Colonic mucosa (tissue), 4 donors: Measurements from ENCODE around the gene DOCK10. TPM values are rescaled to one million over a fixed set of nuclear protein-coding genes. Genes with fewer than 3 reads are reported as not detected.

Experiments used
- DNase-seq: peaks from one replicate; pipeline ENCODE4 v3.0.0-alpha.2; 2020
- H3K27ac ChIP-seq: fragments of 200-600 bp; one replicate; pipeline ENCODE4 v1.8.0; 2021
- H3K27me3 ChIP-seq: fragments of 200-600 bp; one replicate; pipeline ENCODE4 v1.8.0; 2021
- H3K36me3 ChIP-seq: fragments of 200-600 bp; one replicate; pipeline ENCODE4 v1.8.0; 2021
- H3K4me1 ChIP-seq: fragments of 200-600 bp; one replicate; pipeline ENCODE4 v1.8.0; 2021; ENCODE audit warnings: mild to moderate bottlenecking
- H3K4me3 ChIP-seq: fragments of 200-600 bp; one replicate; pipeline ENCODE4 v1.8.0; 2021
- H3K9ac ChIP-seq, 2 donors: one replicate each; pipeline ENCODE4 v1.7.0; 2013; ENCODE audit warnings: control low read depth in 2 of 2, low read depth in 2 of 2, low read length in 2 of 2
- H3K9me3 ChIP-seq: fragments of 200-600 bp; one replicate; pipeline ENCODE4 v1.8.0; 2021
- intact Hi-C: fragments of 100-400 bp; cut with DNase I; formaldehyde crosslinking; loops from one replicate; pipeline ENCODE4 v1.14.1; 2022
- total RNA-seq, 2 donors: library from RNA; stranded (reverse); fragmentation: NEBNext Ultra II Directional in 1 of 2; extraction: Animal tissue kit (Norgen Biotek cat#: 25700) in 1 of 2; gene quantifications; one replicate each; pipeline ENCODE4 v1.2.1, GENCODE V29; 2021
- TF ChIP-seq, protein P1 (sequence below): fragments of 200-600 bp; IDR thresholded peaks from one replicate; pipeline ENCODE4 v1.8.0; 2022; ENCODE audit warnings: antibody characterized with exemption, mild to moderate bottlenecking
- donor health status: healthy.
- donor health status: DM: no; HTN: no; CAD: no.
- donor health status: DM: no; HTN: no; CAD: no.

DOCK10 gene
- total RNA-seq, 2 donors from 2014 or later = 13.5 to 17.4 TPM

DNA sequence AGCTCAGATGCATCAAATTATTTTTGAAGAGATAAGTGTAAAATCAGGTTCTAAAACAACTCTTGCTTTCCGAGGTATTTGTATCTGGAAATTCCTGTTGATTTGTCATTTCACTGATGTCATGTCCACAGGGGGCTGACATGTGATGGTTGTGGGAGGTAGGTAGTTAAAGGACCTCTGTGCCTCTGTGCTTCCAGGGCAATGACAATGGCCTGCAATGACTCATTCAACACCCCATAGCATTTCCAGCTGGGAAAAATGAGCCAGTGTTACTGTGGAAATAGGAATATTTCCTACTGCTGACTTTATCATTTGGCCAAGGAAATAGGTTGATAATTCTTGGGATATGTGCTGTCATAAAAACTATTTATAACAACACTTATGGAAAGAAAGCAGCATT, 239.9 kb downstream of the DOCK10 start:
- Histone ChIP-seq H3K9me3 (no peaks in the 10 kb centered on the region), H3K27me3 (no peaks in the 10 kb centered on the region), H3K27ac (no peak overlapping the region), H3K4me1 (no peaks in the 10 kb centered on the region), H3K4me3 (no peak overlapping the region), H3K9ac (no peak overlapping the region), H3K36me3 (no peaks in the 10 kb centered on the region)
- intact Hi-C loops = loop anchor here (10.0 kb wide), 1 partner anchor 202 kb away; no protein-coding TSS in a partner anchor
- TF ChIP-seq, protein P1, sequence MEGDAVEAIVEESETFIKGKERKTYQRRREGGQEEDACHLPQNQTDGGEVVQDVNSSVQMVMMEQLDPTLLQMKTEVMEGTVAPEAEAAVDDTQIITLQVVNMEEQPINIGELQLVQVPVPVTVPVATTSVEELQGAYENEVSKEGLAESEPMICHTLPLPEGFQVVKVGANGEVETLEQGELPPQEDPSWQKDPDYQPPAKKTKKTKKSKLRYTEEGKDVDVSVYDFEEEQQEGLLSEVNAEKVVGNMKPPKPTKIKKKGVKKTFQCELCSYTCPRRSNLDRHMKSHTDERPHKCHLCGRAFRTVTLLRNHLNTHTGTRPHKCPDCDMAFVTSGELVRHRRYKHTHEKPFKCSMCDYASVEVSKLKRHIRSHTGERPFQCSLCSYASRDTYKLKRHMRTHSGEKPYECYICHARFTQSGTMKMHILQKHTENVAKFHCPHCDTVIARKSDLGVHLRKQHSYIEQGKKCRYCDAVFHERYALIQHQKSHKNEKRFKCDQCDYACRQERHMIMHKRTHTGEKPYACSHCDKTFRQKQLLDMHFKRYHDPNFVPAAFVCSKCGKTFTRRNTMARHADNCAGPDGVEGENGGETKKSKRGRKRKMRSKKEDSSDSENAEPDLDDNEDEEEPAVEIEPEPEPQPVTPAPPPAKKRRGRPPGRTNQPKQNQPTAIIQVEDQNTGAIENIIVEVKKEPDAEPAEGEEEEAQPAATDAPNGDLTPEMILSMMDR = no peak
- no peak for DNase-seq

DNA sequence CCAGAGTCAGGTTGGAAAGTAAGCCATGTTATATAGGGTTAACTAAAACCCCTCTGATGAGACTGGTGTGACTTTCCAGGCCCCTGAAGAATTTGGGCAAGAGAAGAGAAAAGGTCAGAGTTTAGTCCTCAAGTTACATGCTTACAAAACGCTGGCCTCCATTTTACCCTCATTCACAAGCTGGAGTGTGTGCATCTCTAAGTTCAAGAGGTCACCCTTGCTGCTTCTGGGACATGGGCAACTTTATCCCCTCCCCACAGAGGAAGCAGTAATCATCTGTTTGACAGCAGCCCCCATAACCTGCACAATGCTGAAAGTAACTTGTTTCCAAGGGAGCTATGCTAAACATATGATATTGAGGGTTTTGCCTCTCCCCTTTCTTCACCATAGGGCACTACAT, 240.9 kb downstream of the DOCK10 start:
- Histone ChIP-seq H3K9me3 (no peaks in the 10 kb centered on the region), H3K4me3 (no peak overlapping the region), H3K9ac (no peak overlapping the region), H3K27ac (no peak overlapping the region), H3K36me3 (no peaks in the 10 kb centered on the region), H3K4me1 (no peaks in the 10 kb centered on the region), H3K27me3 (no peaks in the 10 kb centered on the region)
- TF ChIP-seq, protein P1 = no peak
- no peak for DNase-seq
- intact Hi-C loops = loop anchor here (10.0 kb wide), 1 partner anchor 203 kb away; no protein-coding TSS in a partner anchor

DNA sequence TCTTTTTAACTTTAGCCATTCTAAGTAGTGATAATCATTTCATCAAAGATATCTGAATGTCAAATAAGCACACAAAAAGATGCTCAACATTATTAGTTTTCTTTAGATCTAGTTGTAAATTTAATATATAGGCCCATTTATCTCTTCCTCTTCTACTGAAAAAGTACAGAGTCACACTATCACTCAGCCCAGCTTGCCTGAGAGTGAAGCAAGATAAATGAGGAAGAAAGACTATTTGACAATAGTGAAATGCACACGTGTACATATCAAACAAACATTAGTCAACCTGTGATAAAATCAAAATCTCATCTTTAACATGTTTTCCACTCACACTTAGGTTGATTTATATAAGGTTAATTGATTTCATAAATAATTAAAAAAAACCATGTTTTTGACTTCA, 242.6 kb downstream of the DOCK10 start:
- Histone ChIP-seq H3K4me3 (no peak overlapping the region), H3K9ac (no peak overlapping the region), H3K4me1 (no peaks in the 10 kb centered on the region), H3K27me3 (no peaks in the 10 kb centered on the region), H3K27ac (no peak overlapping the region), H3K36me3 (no peaks in the 10 kb centered on the region), H3K9me3 (no peaks in the 10 kb centered on the region)
- TF ChIP-seq, protein P1 = no peak
- no peak for DNase-seq
- intact Hi-C loops = loop anchor here (10.0 kb wide), 1 partner anchor 205 kb away; no protein-coding TSS in a partner anchor

DNA sequence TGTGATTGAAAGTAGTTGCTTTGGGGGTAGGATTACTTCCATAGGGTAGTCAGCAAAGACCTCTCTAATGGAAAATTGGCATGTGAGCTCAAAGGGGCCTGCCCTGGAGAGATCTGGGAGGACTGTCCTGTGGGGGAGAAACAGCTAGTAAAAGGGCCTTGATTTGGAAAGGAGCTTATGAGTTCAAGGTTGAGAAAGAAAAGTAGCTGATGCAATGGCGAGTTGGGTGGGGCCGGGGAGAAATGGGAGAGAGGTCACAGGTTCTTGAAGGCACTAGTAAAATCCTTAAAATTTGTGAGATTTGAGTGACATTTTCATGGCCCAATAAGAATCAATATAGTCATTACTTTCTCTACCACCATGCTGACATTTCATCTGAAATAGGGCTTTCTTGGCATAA, 244.1 kb downstream of the DOCK10 start:
- H3K36me3 ChIP-seq = no peaks in the 10 kb centered on the region
- H3K27me3 ChIP-seq = no peaks in the 10 kb centered on the region
- TF ChIP-seq, protein P1 = no peak
- H3K27ac ChIP-seq = no peak overlapping the region
- no peak overlapping the region for H3K9ac ChIP-seq
- H3K9me3 ChIP-seq = no peaks in the 10 kb centered on the region
- H3K4me3 ChIP-seq = no peak overlapping the region
- DNase-seq = no peak
- H3K4me1 ChIP-seq = no peaks in the 10 kb centered on the region
- intact Hi-C loops = no loop called here

DNA sequence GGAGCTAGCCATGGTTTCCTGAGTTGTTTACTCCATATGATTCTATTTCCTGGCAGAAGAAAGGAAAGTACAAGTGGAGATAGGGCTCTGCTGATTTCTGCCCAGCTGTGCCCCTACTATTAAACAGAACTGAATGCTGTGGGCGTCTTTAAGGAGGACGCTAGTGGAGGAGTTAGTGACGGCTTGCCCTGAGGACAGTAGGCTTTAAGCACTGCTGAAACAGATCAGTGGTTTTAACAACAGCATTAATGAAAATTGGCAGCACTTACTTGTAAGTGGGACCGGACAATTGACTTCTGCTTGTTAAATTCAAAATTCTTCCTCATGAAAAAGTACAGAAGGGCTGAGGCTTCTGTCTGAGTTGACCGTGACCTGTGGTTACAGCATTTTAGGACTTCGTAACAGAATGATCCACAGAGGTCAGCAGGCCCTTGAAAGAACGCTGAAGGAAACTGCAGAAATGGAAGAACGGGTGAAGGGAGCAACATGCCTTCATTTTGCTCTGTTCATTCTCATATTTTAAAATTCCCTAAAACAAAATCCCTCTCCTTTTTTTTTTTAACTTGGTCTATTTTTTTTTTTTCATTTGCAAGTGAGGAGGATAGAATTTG, 245.5 kb downstream of the DOCK10 start:
- no peak overlapping the region for H3K27ac ChIP-seq
- no peak for DNase-seq
- H3K4me3 ChIP-seq = no peak overlapping the region
- no peaks in the 10 kb centered on the region for H3K36me3 ChIP-seq
- H3K9me3 ChIP-seq = no peaks in the 10 kb centered on the region
- no peak overlapping the region for H3K9ac ChIP-seq
- H3K27me3 ChIP-seq = no peaks in the 10 kb centered on the region
- TF ChIP-seq, protein P1 = no peak
- no peaks in the 10 kb centered on the region for H3K4me1 ChIP-seq
- intact Hi-C loops = no loop called here
